ENCODE results near the gene RPA3. TPM values are rescaled to one million over a fixed set of nuclear protein-coding genes. Genes with fewer than 3 reads are reported as not detected.

RPA3 gene
- total RNA-seq, 2 donors from 2014 or later, result 27.0 to 34.9 TPM

DNA sequence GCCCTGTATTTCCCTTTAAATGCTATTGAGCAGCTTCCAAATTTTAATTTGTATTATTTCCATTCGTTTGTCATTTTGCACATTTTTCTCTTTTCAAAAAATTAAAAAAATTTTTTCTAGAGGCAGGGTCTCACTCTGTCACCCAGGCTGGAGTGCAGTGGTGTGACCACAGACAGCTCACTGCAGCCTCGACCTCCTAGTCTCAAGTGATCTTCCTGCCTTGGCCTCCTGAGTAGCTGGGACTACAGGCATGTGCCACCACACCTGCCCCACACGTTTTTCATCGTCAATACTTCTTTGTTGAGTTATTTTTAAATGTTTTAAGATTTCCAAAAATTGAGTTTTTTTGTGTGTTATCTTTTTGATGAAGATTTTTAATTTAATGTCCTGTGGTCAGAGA, 4.7 kb downstream of the RPA3 start:
- Mint-ChIP-seq H3K4me3 (no peak overlapping the region), H3K4me1 (peaks cover 24% of the 10 kb centered on the region), H3K36me3 (ENCODE audit: low read depth) (no peaks in the 10 kb centered on the region), H3K27me3 (no peaks in the 10 kb centered on the region), H3K27ac (peak overlapping the region; percentile 79)
- DNase-seq (no peak), ATAC-seq (no peak)
- H3K9me3 ChIP-seq (ENCODE audit: control insufficient read depth, low read length, poor library complexity, severe bottlenecking), result no peaks in the 10 kb centered on the region

- peaks cover 23% of the 10 kb centered on the region for H3K4me1 Mint-ChIP-seq
- no peak for DNase-seq
- no peak overlapping the region for H3K4me3 Mint-ChIP-seq
- ATAC-seq, result no peak
- H3K27ac Mint-ChIP-seq, result peak overlapping the region; percentile 3
- H3K36me3 Mint-ChIP-seq (ENCODE audit: low read depth), result peaks cover 3% of the 10 kb centered on the region
- H3K9me3 ChIP-seq (ENCODE audit: control insufficient read depth, low read length, poor library complexity, severe bottlenecking), result no peaks in the 10 kb centered on the region
- no peaks in the 10 kb centered on the region for H3K27me3 Mint-ChIP-seq
These were observed 7.9 kb downstream of the RPA3 start for GRCh38 chr7:7710469-7710868.

GRCh38 chr7:7709291-7709690, 9.1 kb downstream of the RPA3 start:
- Mint-ChIP-seq H3K4me3 (no peak overlapping the region), H3K27me3 (no peaks in the 10 kb centered on the region), H3K4me1 (peaks cover 24% of the 10 kb centered on the region), H3K27ac (peak overlapping the region; percentile 3), H3K36me3 (ENCODE audit: low read depth) (peaks cover 3% of the 10 kb centered on the region)
- H3K9me3 ChIP-seq (ENCODE audit: control insufficient read depth, low read length, poor library complexity, severe bottlenecking), result no peaks in the 10 kb centered on the region
- DNase-seq, result no peak
- no peak for ATAC-seq

GRCh38 chr7:7707806-7708205, 10.6 kb downstream of the RPA3 start:
- DNase-seq (no peak), ATAC-seq (no peak)
- no peak overlapping the region for H3K4me3 Mint-ChIP-seq
- no peaks in the 10 kb centered on the region for H3K9me3 ChIP-seq (ENCODE audit: control insufficient read depth, low read length, poor library complexity, severe bottlenecking)
- H3K27ac Mint-ChIP-seq, result no peak overlapping the region
- peaks cover 22% of the 10 kb centered on the region for H3K4me1 Mint-ChIP-seq
- H3K27me3 Mint-ChIP-seq, result no peaks in the 10 kb centered on the region
- peaks cover 5% of the 10 kb centered on the region for H3K36me3 Mint-ChIP-seq (ENCODE audit: low read depth)

GRCh38 chr7:7707246-7707645, 11.2 kb downstream of the RPA3 start:
- H3K4me3 Mint-ChIP-seq, result no peak overlapping the region
- no peak for DNase-seq
- H3K9me3 ChIP-seq (ENCODE audit: control insufficient read depth, low read length, poor library complexity, severe bottlenecking), result no peaks in the 10 kb centered on the region
- H3K4me1 Mint-ChIP-seq, result peaks cover 22% of the 10 kb centered on the region
- H3K27me3 Mint-ChIP-seq, result no peaks in the 10 kb centered on the region
- H3K36me3 Mint-ChIP-seq (ENCODE audit: low read depth), result peaks cover 5% of the 10 kb centered on the region
- ATAC-seq, result no peak
- H3K27ac Mint-ChIP-seq, result no peak overlapping the region

DNA sequence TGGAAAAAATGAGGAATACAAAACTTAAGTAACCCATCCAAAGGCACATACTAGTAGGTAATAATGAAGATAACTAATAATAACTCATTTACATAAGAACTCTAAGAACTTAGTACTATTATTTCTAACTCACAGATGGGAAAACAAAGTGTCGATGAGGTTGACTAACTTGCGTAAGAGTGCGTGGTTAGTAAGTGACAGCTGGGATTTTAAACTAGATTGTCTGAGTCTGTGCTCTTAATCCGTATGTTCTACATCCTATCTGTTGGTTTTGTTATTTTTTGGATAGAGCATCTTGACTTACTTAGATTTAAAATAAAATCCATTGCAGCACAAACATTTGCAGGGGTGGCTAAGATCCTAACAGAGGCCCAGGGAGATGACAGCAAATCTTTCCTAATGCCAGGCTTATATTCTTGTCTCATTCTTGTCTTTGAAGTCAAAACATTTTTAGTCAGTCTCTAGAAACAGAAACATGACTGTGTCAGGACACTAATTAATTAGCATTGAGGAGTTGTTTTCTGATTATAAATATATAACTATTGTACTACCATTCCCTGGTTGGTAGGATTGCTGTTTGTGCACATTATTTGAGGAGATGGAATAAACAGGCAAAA, 11.7 kb downstream of the RPA3 start:
- H3K4me3 Mint-ChIP-seq, result no peak overlapping the region
- ATAC-seq, result no peak
- no peaks in the 10 kb centered on the region for H3K27me3 Mint-ChIP-seq
- DNase-seq, result no peak
- H3K27ac Mint-ChIP-seq, result no peak overlapping the region
- H3K36me3 Mint-ChIP-seq (ENCODE audit: low read depth), result peaks cover 5% of the 10 kb centered on the region
- H3K9me3 ChIP-seq (ENCODE audit: control insufficient read depth, low read length, poor library complexity, severe bottlenecking), result no peaks in the 10 kb centered on the region
- H3K4me1 Mint-ChIP-seq, result peaks cover 21% of the 10 kb centered on the region

GRCh38 chr7:7706101-7706511, 12.3 kb downstream of the RPA3 start:
- Mint-ChIP-seq H3K4me3 (no peak overlapping the region), H3K27ac (no peak overlapping the region), H3K4me1 (peaks cover 25% of the 10 kb centered on the region), H3K36me3 (ENCODE audit: low read depth) (peaks cover 5% of the 10 kb centered on the region), H3K27me3 (no peaks in the 10 kb centered on the region)
- no peak for DNase-seq
- no peaks in the 10 kb centered on the region for H3K9me3 ChIP-seq (ENCODE audit: control insufficient read depth, low read length, poor library complexity, severe bottlenecking)
- ATAC-seq, result no peak

DNA sequence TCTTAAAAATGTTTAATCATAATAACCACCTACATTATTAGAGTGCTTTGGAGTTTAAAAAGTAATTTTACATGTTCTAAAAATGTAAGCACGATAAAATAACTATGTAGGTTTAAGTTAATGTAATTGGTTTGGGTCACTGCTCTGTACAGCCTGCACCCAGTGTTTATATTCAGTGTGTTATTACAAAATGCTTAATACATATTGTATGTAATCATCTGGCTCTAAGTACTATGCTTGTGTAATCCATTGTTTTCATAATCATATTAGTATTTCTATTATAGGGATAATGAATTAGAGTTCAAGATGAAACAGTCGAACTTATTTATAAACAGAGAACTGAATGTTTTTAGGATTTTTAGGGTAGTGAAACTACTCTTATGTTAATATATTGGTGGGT, 13.1 kb downstream of the RPA3 start:
- H3K4me1 Mint-ChIP-seq, result peaks cover 24% of the 10 kb centered on the region
- no peak overlapping the region for H3K27ac Mint-ChIP-seq
- H3K9me3 ChIP-seq (ENCODE audit: control insufficient read depth, low read length, poor library complexity, severe bottlenecking), result no peaks in the 10 kb centered on the region
- no peak overlapping the region for H3K4me3 Mint-ChIP-seq
- ATAC-seq (no peak), DNase-seq (no peak)
- H3K27me3 Mint-ChIP-seq, result no peaks in the 10 kb centered on the region
- peaks cover 5% of the 10 kb centered on the region for H3K36me3 Mint-ChIP-seq (ENCODE audit: low read depth)

- H3K27me3 Mint-ChIP-seq, result no peaks in the 10 kb centered on the region
- H3K4me1 Mint-ChIP-seq, result peaks cover 19% of the 10 kb centered on the region
- DNase-seq, result no peak
- peaks cover 5% of the 10 kb centered on the region for H3K36me3 Mint-ChIP-seq (ENCODE audit: low read depth)
- ATAC-seq, result no peak
- H3K27ac Mint-ChIP-seq, result no peak overlapping the region
- H3K9me3 ChIP-seq (ENCODE audit: control insufficient read depth, low read length, poor library complexity, severe bottlenecking), result no peaks in the 10 kb centered on the region
- no peak overlapping the region for H3K4me3 Mint-ChIP-seq
These were observed 13.5 kb downstream of the RPA3 start for GRCh38 chr7:7704867-7705266.

DNA sequence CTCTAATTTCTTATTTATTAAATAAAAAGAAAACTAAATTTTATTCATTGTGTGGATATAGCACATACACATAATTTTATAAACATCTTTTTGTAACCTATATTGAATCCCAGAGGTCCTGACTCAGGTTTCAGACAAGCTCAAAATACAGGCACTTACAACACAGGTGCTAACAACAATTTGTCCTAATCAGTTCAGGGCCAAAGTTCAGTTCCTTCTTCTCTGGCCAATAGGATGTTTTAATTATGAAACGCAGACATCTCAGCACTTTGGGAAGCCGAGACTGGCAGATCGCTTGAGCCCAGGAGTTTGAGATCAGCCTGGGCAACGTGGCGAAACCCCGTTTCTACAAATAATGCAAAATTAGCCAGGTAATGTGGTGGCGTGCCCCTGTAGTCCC, 15.0 kb downstream of the RPA3 start:
- no peak for DNase-seq
- no peak overlapping the region for H3K27ac Mint-ChIP-seq
- no peak for ATAC-seq
- no peaks in the 10 kb centered on the region for H3K9me3 ChIP-seq (ENCODE audit: control insufficient read depth, low read length, poor library complexity, severe bottlenecking)
- no peaks in the 10 kb centered on the region for H3K27me3 Mint-ChIP-seq
- no peak overlapping the region for H3K4me3 Mint-ChIP-seq
- H3K4me1 Mint-ChIP-seq, result peaks cover 16% of the 10 kb centered on the region
- peaks cover 5% of the 10 kb centered on the region for H3K36me3 Mint-ChIP-seq (ENCODE audit: low read depth)

DNA sequence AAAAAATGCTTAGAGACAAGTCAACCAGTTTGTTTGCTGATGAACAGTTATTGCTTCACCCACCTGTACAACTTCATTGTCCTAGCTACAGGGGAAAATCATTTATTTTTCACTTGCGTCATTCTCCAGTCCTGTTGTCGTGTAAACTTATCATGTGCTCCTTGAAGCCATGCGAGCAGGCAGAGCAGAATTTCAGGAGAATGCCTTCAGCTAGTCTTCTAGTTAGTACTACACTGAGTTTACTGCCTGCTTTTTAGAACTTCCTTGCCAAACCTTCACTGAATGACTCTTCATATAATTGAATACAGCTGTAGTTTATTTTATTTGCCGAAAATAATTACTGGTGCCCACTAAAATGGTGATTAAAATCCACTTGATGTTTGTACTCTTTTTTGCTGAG, 15.6 kb downstream of the RPA3 start:
- ATAC-seq, result no peak
- H3K4me3 Mint-ChIP-seq, result no peak overlapping the region
- no peaks in the 10 kb centered on the region for H3K9me3 ChIP-seq (ENCODE audit: control insufficient read depth, low read length, poor library complexity, severe bottlenecking)
- no peak overlapping the region for H3K27ac Mint-ChIP-seq
- DNase-seq, result no peak
- peaks cover 5% of the 10 kb centered on the region for H3K36me3 Mint-ChIP-seq (ENCODE audit: low read depth)
- H3K27me3 Mint-ChIP-seq, result no peaks in the 10 kb centered on the region
- H3K4me1 Mint-ChIP-seq, result peaks cover 18% of the 10 kb centered on the region

DNA sequence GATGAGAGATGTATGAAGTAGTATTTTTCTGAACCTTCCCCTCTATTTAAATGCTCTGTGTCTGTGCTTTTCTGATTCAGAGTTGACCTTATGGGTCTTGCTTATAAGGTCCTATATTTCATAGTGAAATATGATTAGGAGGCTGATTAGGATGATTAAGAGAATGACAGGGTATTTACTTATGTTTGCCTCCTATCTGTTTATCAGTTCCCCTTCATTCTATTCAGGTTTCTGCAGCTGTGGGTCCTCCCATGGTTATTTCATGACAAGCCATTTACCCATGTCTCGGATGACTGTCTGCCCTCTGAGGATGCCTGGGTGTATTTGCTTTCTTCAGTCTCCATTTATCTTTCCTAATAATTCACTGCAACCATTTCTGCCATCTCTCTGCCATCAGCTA, 16.9 kb downstream of the RPA3 start:
- no peaks in the 10 kb centered on the region for H3K27me3 Mint-ChIP-seq
- peaks cover 24% of the 10 kb centered on the region for H3K4me1 Mint-ChIP-seq
- no peak for DNase-seq
- peak overlapping the region; percentile 78 for H3K27ac Mint-ChIP-seq
- no peak overlapping the region for H3K4me3 Mint-ChIP-seq
- H3K36me3 Mint-ChIP-seq (ENCODE audit: low read depth), result peaks cover 8% of the 10 kb centered on the region
- ATAC-seq, result no peak
- H3K9me3 ChIP-seq (ENCODE audit: control insufficient read depth, low read length, poor library complexity, severe bottlenecking), result no peaks in the 10 kb centered on the region

DNA sequence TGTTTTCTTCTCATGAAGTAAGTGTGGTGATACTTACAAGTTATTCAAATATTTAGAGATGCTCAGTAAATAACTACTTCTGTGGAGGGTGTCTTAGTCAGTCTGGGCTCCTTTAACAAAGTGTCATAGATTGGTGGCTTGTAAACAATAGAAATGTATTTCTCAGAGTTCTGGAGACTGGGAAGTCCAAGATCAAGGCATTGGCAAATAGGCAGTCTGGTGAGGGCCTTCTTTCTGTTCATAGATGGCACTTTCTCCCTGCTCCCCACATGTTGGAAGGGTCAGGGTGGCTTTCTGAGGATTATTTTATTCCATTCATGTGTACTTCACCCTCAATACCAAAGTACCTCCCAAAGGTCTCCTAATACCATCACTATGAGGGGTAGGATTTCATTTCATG, 18.4 kb downstream of the RPA3 start:
- no peaks in the 10 kb centered on the region for H3K9me3 ChIP-seq (ENCODE audit: control insufficient read depth, low read length, poor library complexity, severe bottlenecking)
- no peaks in the 10 kb centered on the region for H3K27me3 Mint-ChIP-seq
- H3K4me1 Mint-ChIP-seq, result peaks cover 26% of the 10 kb centered on the region
- ATAC-seq (no peak), DNase-seq (no peak)
- H3K27ac Mint-ChIP-seq, result no peak overlapping the region
- H3K4me3 Mint-ChIP-seq, result no peak overlapping the region
- peaks cover 5% of the 10 kb centered on the region for H3K36me3 Mint-ChIP-seq (ENCODE audit: low read depth)

DNA sequence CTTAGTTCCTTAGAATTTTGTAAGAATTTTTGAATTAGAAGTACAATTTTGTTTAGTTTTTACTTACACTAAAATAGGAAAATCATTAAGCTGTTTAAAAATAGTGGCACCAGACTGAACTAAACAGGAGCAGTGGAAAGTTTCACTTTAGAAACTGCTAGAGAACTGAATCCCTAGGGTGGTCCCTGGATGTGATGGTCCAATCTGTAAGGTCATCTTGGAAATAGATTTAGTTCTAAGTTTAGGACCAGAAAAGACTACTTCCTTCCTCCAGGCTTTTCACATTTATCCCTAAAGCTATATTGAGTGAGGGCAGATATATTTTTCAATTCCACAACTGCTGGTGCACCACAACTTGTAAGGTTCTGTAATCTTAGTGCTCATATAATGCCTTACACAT, 19.0 kb downstream of the RPA3 start:
- H3K9me3 ChIP-seq (ENCODE audit: control insufficient read depth, low read length, poor library complexity, severe bottlenecking), result no peaks in the 10 kb centered on the region
- H3K4me1 Mint-ChIP-seq, result peaks cover 23% of the 10 kb centered on the region
- peaks cover 5% of the 10 kb centered on the region for H3K36me3 Mint-ChIP-seq (ENCODE audit: low read depth)
- ATAC-seq, result no peak
- H3K27me3 Mint-ChIP-seq, result no peaks in the 10 kb centered on the region
- DNase-seq, result no peak
- no peak overlapping the region for H3K27ac Mint-ChIP-seq
- H3K4me3 Mint-ChIP-seq, result no peak overlapping the region
